ENCODE measurements around the gene RPL29.
"Not testable (repeated sequence)": the region's sequence is repeated elsewhere in the genome, so short reads cannot be mapped to it uniquely, and the experiment has no call there.

The RPL29 gene

DNA sequence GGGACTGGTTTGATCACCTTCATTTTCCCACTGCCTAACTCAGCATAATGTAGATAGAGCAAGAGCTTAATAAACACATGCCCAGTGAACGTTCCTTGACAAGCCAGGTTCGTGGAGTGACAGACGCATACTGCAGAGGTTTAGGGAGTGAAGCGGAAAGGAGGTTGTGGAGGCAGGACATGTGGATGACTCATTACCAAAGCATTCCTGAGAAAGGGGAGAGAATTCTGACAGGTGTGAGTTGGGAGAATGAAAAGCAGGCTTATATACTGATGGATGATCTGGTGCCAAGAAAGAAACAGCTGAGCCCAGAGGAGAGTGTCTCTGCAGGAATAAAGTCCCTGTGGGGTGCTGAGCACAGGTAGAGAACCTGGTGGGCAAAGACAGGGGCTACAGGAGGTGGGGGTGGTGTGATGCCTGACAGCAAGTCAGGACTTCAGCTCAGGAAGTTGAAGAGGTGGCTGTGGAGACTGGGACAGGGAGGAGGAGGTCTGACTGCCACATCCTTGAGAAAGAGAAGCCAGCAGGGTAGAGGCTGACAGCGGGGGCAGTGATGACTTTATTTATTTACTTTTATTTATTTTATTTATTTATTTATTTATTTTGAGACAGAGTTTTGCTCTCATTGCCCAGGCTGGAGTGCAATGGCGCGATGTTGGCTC is 2.4 kb upstream of the RPL29 start:
- Histone ChIP-seq H3K79me2 (ENCODE audit: insufficient read depth, low read length) (peaks cover 16% of the 10 kb centered on the region), H3K27me3 (ENCODE audit: insufficient read depth, low read length) (0 out of 2 replicates have a peak, but pooled peaks cover 3% of the 10 kb centered on the region), H3F3A (ENCODE audit: insufficient read depth, low read length) (0 out of 2 replicates have a peak, but pooled peaks cover 5% of the 10 kb centered on the region), H3K4me3 (ENCODE audit: low read depth, low read length, poor library complexity, severe bottlenecking) (no peak overlapping the region), H3K9me2 (ENCODE audit: low read depth, low read length) (no peaks in the 10 kb centered on the region), H3K27ac (ENCODE audit: low read depth, low read length, poor library complexity, severe bottlenecking) (no peak overlapping the region), H3K4me1 (ENCODE audit: insufficient read depth, low read length, severe bottlenecking) (peaks cover 19% of the 10 kb centered on the region), H3K9ac (ENCODE audit: low read length) (no peak overlapping the region), H3K9me3 (ENCODE audit: low read length) (no peaks in the 10 kb centered on the region), H4K20me1 (ENCODE audit: insufficient read depth, low read length) (no peaks in the 10 kb centered on the region), H2AFZ (ENCODE audit: low read length) (no peak overlapping the region), H3K4me2 (ENCODE audit: low read length) (no peak overlapping the region), H3K36me3 (ENCODE audit: insufficient read depth, low read length) (peaks cover 25% of the 10 kb centered on the region)
- no peak for TF ChIP-seq EZH2 (IDR thresholded peaks at IDR 0.05; ENCODE audit: borderline replicate concordance, low read length)
- TF ChIP-seq, protein P1, sequence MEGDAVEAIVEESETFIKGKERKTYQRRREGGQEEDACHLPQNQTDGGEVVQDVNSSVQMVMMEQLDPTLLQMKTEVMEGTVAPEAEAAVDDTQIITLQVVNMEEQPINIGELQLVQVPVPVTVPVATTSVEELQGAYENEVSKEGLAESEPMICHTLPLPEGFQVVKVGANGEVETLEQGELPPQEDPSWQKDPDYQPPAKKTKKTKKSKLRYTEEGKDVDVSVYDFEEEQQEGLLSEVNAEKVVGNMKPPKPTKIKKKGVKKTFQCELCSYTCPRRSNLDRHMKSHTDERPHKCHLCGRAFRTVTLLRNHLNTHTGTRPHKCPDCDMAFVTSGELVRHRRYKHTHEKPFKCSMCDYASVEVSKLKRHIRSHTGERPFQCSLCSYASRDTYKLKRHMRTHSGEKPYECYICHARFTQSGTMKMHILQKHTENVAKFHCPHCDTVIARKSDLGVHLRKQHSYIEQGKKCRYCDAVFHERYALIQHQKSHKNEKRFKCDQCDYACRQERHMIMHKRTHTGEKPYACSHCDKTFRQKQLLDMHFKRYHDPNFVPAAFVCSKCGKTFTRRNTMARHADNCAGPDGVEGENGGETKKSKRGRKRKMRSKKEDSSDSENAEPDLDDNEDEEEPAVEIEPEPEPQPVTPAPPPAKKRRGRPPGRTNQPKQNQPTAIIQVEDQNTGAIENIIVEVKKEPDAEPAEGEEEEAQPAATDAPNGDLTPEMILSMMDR (IDR thresholded peaks at IDR 0.05; ENCODE audit: low read length) = no peak

GRCh38 chr3:51997172-51997571 is 1.5 kb upstream of the RPL29 start:
- Histone ChIP-seq H3K4me2 (ENCODE audit: low read length) (no peak overlapping the region), H3K9me3 (ENCODE audit: low read length) (no peaks in the 10 kb centered on the region), H3K9me2 (ENCODE audit: low read depth, low read length) (no peaks in the 10 kb centered on the region), H3K36me3 (ENCODE audit: insufficient read depth, low read length) (peaks cover 34% of the 10 kb centered on the region), H3F3A (ENCODE audit: insufficient read depth, low read length) (0 out of 2 replicates have a peak, but pooled peaks cover 5% of the 10 kb centered on the region), H3K27me3 (ENCODE audit: insufficient read depth, low read length) (no peaks in the 10 kb centered on the region), H3K4me1 (ENCODE audit: insufficient read depth, low read length, severe bottlenecking) (peaks cover 26% of the 10 kb centered on the region), H2AFZ (ENCODE audit: low read length) (no peak overlapping the region), H3K79me2 (ENCODE audit: insufficient read depth, low read length) (peaks cover 16% of the 10 kb centered on the region), H3K4me3 (ENCODE audit: low read depth, low read length, poor library complexity, severe bottlenecking) (no peak overlapping the region), H4K20me1 (ENCODE audit: insufficient read depth, low read length) (no peaks in the 10 kb centered on the region), H3K9ac (ENCODE audit: low read length) (no peak overlapping the region), H3K27ac (ENCODE audit: low read depth, low read length, poor library complexity, severe bottlenecking) (no peak overlapping the region)
- no peak for TF ChIP-seq EZH2 (IDR thresholded peaks at IDR 0.05; ENCODE audit: borderline replicate concordance, low read length)
- TF ChIP-seq, protein P1 (IDR thresholded peaks at IDR 0.05; ENCODE audit: low read length) = no peak

- H3K27me3 ChIP-seq (ENCODE audit: insufficient read depth, low read length) = no peaks in the 10 kb centered on the region
- H4K20me1 ChIP-seq (ENCODE audit: insufficient read depth, low read length) = no peaks in the 10 kb centered on the region
- peak overlapping the region; percentile 87 for H3K4me3 ChIP-seq (ENCODE audit: low read depth, low read length, poor library complexity, severe bottlenecking)
- H3K27ac ChIP-seq (ENCODE audit: low read depth, low read length, poor library complexity, severe bottlenecking) = peak overlapping the region; percentile 78
- no peaks in the 10 kb centered on the region for H3K9me2 ChIP-seq (ENCODE audit: low read depth, low read length)
- H3K4me2 ChIP-seq (ENCODE audit: low read length) = peak overlapping the region; percentile 86
- peaks cover 44% of the 10 kb centered on the region for H3K36me3 ChIP-seq (ENCODE audit: insufficient read depth, low read length)
- H3K79me2 ChIP-seq (ENCODE audit: insufficient read depth, low read length) = peaks cover 16% of the 10 kb centered on the region
- H2AFZ ChIP-seq (ENCODE audit: low read length) = no peak overlapping the region
- H3K4me1 ChIP-seq (ENCODE audit: insufficient read depth, low read length, severe bottlenecking) = peaks cover 29% of the 10 kb centered on the region
- H3K9ac ChIP-seq (ENCODE audit: low read length) = peak overlapping the region; percentile 99
- no peaks in the 10 kb centered on the region for H3K9me3 ChIP-seq (ENCODE audit: low read length)
- H3F3A ChIP-seq (ENCODE audit: insufficient read depth, low read length) = 0 out of 2 replicates have a peak, but pooled peaks cover 5% of the 10 kb centered on the region
- no peak for TF ChIP-seq EZH2 (IDR thresholded peaks at IDR 0.05; ENCODE audit: borderline replicate concordance, low read length)
- TF ChIP-seq, protein P1 (IDR thresholded peaks at IDR 0.05; ENCODE audit: low read length) = no peak
Observed at GRCh38 chr3:51994530-51994929, 1.2 kb downstream of the RPL29 start.

DNA sequence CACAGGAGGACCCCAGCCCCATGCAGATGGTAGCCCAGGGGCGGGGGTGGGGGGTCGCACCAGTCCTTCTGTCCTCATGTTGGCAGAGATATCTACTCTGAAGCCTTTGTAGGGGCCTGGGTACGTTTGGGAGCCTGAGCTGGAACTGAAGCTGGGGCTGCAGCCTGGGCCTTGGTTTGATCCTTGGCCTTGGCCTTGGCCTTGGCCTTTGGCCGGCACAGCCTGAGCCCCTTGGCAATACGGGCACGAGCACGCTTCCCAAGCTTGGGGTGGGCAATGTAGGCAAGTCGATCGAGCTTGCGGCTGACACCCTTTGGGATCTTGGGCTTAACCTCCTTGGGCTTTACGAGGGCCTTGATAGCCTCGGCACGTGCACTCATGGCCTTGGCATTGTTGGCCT is 2.0 kb downstream of the RPL29 start:
- not testable (repeated sequence) for H3K27ac ChIP-seq (ENCODE audit: low read depth, low read length, poor library complexity, severe bottlenecking); H2AFZ ChIP-seq (ENCODE audit: low read length); H3K9me3 ChIP-seq (ENCODE audit: low read length); H3F3A ChIP-seq (ENCODE audit: insufficient read depth, low read length); H3K9me2 ChIP-seq (ENCODE audit: low read depth, low read length); H4K20me1 ChIP-seq (ENCODE audit: insufficient read depth, low read length); H3K9ac ChIP-seq (ENCODE audit: low read length); H3K27me3 ChIP-seq (ENCODE audit: insufficient read depth, low read length)
- Histone ChIP-seq H3K4me2 (ENCODE audit: low read length) (peak overlapping the region; percentile 86; the same call in 1 of the 2 replicates), H3K36me3 (ENCODE audit: insufficient read depth, low read length) (peaks cover 44% of the 10 kb centered on the region), H3K79me2 (ENCODE audit: insufficient read depth, low read length) (peaks cover 16% of the 10 kb centered on the region), H3K4me3 (ENCODE audit: low read depth, low read length, poor library complexity, severe bottlenecking) (peak overlapping the region; percentile 87), H3K4me1 (ENCODE audit: insufficient read depth, low read length, severe bottlenecking) (peaks cover 29% of the 10 kb centered on the region)
